A549 treated with CORT108297 at 1 μM for 4 hours (cell line): ENCODE measurements around the gene ATAT1. TPM values are rescaled to one million over a fixed set of nuclear protein-coding genes. Genes with fewer than 3 reads are reported as not detected.

ENCODE experiments used
- total RNA-seq: library from RNA; stranded (reverse); fragments of 200-300 nt; extraction: Qiagen RNA extraction; gene quantifications from 5 replicates; pipeline ENCODE4 v1.2.3, GENCODE V29; 2022

Gene ATAT1
- 4.5 to 5.9 TPM (median 5.6 TPM) in 5 replicates for total RNA-seq

DNA sequence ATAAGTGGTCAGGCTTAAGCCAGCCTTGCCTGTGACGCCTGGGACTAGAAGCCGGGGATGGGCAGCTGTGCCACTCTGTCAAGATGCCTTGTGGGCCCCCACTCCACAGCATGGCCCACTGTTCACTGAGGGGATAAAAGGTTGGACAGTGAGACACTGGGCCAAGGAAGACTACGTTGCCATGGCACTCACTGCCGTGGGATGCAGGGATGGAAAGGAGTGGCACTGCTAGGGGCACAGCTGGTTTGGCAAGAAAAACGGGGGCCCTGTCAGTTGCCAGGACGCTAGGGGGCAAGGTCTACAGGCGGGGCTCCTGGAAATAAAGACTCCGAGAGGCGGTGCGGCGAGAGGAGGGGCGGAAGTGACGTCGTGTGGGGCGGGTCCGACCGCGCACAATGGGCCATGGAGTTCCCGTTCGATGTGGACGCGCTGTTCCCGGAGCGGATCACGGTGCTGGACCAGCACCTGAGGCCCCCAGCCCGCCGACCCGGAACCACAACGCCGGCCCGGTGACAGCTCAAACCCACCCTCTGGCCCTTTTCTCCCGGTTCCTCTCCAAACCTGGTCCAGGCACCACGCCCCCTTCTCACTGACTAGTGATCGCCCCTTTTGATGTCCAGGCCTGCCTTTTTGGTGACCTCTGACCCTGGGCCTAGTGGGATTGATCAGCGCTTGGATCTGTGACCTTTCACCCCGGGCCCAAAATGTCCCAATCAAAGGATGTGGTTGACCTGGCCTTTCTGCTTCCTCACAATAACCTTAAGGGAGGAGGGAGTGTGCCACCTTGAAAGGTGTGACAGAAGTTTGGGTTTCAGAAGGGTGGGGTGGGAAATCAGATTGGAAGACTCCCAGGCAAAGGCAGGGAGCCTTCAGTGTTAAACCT lies at the start of gene ATAT1:
TSS of gene ATAT1 (plus strand) at position 391 of the 883 bp plus-strand sequence.

DNA sequence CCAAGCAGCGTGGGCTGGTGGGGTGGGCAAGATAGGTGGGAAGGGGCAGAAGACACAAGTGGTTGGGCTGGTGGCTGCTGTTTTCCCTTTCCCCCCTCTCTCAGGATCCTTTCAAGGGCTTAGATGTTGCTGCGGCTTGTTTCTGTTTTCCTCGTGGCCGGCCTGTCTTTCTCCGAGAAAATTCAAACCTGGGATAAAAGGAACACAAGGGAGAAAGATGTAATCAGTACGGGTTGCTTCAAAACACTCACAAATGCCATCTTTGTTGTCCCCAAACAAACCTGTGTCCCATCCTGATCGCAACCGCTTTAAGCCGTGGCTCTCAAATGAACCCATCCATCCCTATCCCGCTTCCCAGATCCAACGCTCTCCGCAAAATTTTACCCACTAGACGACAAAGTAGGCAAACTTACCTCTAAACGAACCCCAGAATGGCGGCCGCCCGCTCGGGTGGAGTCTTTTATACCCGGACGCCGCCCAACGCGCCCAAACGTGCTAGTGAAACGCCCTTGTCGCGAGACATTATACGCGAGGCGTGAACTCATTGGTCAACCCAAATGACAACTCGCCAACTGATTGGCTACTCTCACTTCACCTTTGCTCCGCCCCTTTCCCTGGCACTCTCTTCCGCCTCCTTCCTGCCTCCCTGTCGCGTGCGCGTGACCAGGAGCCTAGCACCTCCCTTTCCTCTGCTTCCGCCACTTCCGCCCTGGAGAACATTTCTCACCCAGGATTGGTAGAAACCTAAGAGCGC lies 9.7 kb upstream of the ATAT1 start, which contains the start of gene PPP1R10:
TSS of gene PPP1R10 (minus strand) at position 433 of the 754 bp plus-strand sequence. CDS start 7,299 bp downstream, outside the sequence.

DNA sequence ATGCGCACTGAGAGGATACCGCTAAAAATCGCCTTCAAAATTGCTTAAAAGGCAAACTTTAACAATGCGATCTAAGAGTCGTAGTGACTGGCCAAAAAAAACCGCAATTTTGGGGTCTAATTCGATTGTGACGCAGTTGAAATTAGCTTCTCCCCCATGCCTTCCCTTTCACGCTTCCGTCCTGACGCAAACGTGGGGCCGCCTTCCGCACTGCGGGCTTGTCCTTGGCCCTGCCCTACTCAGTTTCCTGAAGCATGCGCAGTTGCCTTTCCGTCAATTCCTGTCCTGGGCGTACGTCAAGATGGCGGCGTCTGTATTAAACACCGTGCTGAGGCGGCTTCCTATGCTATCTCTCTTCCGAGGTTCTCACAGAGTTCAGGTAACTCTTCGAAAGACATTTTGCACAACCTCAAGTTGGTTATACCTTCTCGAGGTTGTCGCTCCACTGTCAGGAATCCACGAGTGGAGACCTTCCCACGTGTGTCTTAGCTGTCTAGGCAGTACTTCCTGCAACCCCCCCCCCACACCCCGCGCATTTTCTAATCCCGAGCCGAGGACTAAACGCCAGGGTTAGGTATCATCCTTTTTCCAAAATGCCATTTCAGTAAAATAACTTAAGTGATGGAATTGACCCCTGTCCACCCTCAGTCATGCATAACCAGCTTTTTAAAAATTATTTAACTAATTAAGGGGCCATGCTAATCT lies 9.0 kb upstream of the ATAT1 start, which contains the start of gene MRPS18B:
TSS of gene MRPS18B (plus strand) at position 276 of the 705 bp plus-strand sequence. CDS start at position 302, 26 bp downstream.

DNA sequence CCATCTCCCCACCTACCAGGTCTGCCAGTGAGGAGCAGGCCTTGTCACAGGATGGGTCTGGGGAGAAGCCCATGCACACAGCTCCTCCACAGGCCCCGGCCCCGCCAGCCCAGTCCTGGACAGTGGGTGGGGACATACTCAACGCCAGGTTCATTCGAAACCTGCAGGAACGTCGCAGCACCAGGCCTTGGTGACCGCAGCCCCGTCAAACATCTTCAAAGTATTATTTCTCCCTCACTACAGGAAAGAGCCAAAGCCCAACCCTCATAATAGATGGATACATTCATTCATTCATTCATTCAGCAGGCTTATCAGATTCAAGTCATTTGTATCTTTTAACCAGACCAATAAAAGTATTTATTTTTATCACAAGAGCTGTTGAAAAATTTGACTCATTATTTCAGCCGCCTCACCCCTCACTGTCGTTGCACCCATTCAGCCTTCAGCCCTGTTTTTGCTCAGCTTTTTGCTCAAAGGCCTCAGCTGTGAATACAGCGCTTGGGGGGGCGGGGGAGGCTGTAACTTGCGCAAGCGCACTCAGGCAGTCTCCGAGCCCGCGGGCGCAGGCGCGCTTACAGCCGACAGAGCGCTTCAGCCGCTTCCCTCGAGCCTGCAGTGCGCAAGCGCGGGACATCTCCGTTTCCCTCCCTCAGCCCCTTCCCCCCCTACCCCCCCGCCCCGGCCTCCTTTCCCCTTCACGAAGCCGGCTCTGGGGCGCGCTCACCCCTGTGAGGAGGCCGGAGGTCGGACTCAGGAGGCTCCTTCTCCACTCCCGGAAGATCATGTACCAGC lies 20.0 kb downstream of the ATAT1 start, which contains the start of gene C6orf136:
TSS of gene C6orf136 (plus strand) at position 684 of the 792 bp plus-strand sequence. CDS start at position 783, 99 bp downstream.

DNA sequence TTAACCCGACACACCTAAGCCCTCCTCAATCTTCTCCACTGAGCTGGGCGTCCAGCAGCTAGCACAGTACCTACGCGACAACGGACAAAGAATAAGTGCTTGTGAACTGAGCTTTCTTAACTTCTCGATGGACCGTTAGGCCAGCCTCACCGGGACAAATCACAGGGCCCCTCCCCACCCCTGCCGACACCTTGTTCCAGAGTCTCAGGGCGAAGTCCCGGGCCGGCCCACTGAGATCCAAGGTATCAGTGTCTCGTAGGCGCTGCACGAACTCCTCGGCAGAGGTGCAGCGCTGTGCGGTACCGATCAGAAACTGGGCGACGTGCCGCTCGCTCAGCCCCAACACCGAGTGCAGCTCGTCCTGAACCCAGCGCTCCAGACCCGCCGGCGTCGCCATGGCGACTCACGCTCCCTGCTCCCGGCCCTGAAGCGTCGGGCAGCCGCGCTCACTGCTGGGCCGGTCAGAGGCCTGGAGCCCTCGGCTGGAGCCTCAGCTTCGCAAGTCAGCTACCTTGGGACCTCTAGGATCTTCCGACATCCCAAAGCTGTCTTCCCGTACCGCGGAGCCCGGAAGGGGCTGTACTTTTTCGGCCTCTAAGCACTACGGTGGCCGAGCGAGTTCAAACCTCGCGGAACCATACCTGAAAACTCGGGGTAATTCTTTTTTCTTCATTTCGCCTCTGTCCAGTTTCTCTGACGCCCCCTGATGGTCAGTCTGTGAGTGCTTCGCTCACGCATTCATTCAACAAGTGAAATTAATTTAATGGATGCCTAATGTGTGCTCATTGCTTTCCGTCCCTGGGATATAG lies 46.0 kb downstream of the ATAT1 start, which contains the start of gene DHX16:
TSS of gene DHX16 (minus strand) at position 562 of the 809 bp plus-strand sequence. CDS start at position 397, 165 bp downstream.

DNA sequence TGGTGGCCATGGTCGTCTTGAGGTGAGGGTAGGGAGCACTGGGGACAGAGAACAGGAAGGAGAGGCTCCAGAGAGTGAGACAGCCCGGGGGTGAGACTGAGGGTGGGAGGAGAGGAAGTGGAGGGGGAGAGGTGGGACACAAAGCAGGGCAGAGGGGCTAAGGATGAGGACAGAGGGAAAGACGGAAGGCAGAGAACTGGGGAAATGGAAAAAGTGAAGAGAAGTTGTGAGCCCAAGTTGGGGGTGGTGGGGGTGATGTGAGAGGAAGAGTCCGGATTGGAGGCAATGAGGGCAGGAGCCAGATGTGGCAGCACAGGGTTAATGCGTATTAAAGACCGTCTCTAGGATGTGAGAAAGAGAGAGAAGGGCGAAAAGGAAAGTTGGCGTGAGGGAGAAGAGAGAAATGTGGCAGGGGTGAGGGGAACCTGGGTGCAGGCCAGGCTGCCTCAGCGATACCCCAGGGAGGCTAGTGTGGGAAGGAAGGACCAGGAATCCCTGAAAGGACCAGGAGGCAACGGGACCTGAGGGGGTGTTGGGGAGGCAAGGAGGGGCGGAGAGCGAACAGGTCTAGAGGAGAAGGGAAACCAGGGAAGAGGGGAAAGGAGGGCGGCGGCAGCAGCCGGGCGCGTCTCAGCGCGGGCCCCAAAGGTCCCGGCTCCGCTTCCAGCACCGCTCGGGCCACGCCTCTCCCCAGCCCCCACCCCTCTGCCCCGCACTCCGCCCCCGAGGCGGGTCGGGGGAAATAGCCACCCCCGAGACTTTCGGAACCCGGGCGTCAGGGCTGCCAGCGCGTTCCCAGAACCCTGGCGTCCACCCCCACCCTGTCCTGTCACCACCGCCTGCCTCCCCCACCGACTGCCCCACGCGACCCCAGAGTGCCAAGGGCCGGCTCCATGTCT lies 59.6 kb downstream of the ATAT1 start, which contains the start of gene PPP1R18:
TSS of gene PPP1R18 (minus strand) at position 637 of the 899 bp plus-strand sequence. CDS start at position 10, 627 bp downstream.

DNA sequence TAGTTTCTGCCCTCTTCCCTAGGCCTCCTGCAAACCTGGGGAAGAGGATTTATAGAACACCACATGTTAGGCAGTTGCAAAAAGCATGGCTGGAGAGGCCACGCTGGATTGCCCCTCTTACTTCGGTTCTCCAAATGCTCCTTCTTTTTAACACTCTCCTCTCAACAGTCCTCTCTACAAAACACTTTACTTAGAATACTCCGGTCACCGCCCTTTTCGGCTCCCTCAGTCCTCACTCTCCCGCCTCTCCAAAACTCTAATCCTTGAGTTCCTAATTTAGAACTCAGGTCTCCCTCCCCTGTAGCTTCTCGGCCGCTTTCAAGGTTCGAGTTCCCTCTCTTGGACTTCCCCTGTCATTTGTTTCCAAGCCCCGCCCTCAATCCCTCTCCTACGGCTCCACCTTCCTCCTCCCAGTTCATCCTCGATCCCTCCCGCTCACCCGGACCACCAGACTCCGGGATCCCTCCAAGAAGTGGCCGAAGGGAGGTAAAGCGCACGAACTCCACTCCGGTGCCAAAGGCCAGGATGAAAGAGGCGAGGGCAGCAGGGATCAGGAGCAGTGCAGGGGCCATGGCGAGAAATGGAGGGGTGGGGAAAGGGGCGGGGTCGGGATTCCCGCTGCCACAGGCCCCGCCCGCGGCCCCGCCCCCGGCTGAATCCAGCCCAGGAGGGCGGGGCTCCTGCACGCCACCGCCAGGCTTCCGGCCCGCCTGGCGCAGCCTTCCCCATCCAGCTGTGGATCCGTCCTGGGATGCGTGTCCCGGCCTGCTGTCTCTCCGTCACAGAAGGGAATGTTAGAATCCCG lies 63.9 kb downstream of the ATAT1 start, which contains the start of gene NRM:
TSS of gene NRM (minus strand) at position 582 of the 805 bp plus-strand sequence. CDS start at position 572, 10 bp downstream.

Other genes starting within 250 kb of the ATAT1 start
- gene HLA-E, start 137.4 kb upstream of the ATAT1 start, total RNA-seq, result 60.3 to 71.4 TPM (median 61.8 TPM) in 5 replicates
- gene GNL1, start 70.4 kb upstream of the ATAT1 start, total RNA-seq, result 28.4 to 36.7 TPM (median 33.9 TPM) in 5 replicates
- gene PRR3, start 69.6 kb upstream of the ATAT1 start, total RNA-seq, result 14.5 to 17.3 TPM (median 16.5 TPM) in 5 replicates
- 50.4 to 58.2 TPM (median 52.3 TPM) in 5 replicates for gene ABCF1, start 55.4 kb upstream of the ATAT1 start, total RNA-seq
- gene PPP1R10, start 9.6 kb upstream of the ATAT1 start, total RNA-seq, result 26.3 to 47.1 TPM (median 29.0 TPM) in 5 replicates
- 71.4 to 116 TPM (median 73.6 TPM) in 5 replicates for gene MRPS18B, start 9.0 kb upstream of the ATAT1 start, total RNA-seq
- gene C6orf136, start 20.3 kb downstream of the ATAT1 start, total RNA-seq, result 10.2 to 14.6 TPM (median 13.1 TPM) in 5 replicates
- gene DHX16, start 46.1 kb downstream of the ATAT1 start, total RNA-seq, result 26.3 to 30.5 TPM (median 28.5 TPM) in 5 replicates
- 39.8 to 48.8 TPM (median 45.5 TPM) in 5 replicates for gene PPP1R18, start 59.8 kb downstream of the ATAT1 start, total RNA-seq
- gene NRM, start 64.1 kb downstream of the ATAT1 start, total RNA-seq, result 20.0 to 29.7 TPM (median 29.0 TPM) in 5 replicates
- gene MDC1, start 90.4 kb downstream of the ATAT1 start, total RNA-seq, result 16.6 to 24.7 TPM (median 18.4 TPM) in 5 replicates
- gene TUBB, start 93.5 kb downstream of the ATAT1 start, total RNA-seq, result 792 to 978 TPM (median 919 TPM) in 5 replicates
- gene FLOT1, start 115.8 kb downstream of the ATAT1 start, total RNA-seq, result 81.9 to 102 TPM (median 96.8 TPM) in 5 replicates
- gene IER3, start 117.7 kb downstream of the ATAT1 start, total RNA-seq, result 97.9 to 167 TPM (median 130 TPM) in 5 replicates